GM21528 (cell line): ENCODE data around the gene CA10.

ENCODE experiments used
- ATAC-seq: cut with Tn5 transposase; IDR thresholded peaks from one replicate; pipeline ENCODE4 v1.9.1; 2021; ENCODE audit warnings: mild to moderate bottlenecking, moderate library complexity; ENCODE audit not compliant: unreplicated experiment, low FRiP score

The CA10 gene

GRCh38 chr17:51955245-51955644 is 203.3 kb downstream of the CA10 start:
- ATAC-seq: no peak

- no peak for ATAC-seq
Measured at GRCh38 chr17:51954232-51954765, 204.2 kb downstream of the CA10 start.

- no peak for ATAC-seq
Measured at GRCh38 chr17:51951741-51952140, 206.8 kb downstream of the CA10 start.

GRCh38 chr17:51948128-51948527 is 210.4 kb downstream of the CA10 start:
- ATAC-seq: no peak

- ATAC-seq: no peak
Measured at GRCh38 chr17:51947160-51947735, 211.3 kb downstream of the CA10 start.

- no peak for ATAC-seq
Measured at GRCh38 chr17:51946311-51946710, 212.2 kb downstream of the CA10 start.

- ATAC-seq: no peak
Measured at GRCh38 chr17:51941272-51941671, 217.2 kb downstream of the CA10 start.

GRCh38 chr17:51937264-51937663 is 221.2 kb downstream of the CA10 start:
- no peak for ATAC-seq

GRCh38 chr17:51935477-51935876 is 223.0 kb downstream of the CA10 start:
- ATAC-seq: no peak

GRCh38 chr17:51933647-51934046 is 224.9 kb downstream of the CA10 start:
- ATAC-seq: no peak

GRCh38 chr17:51926448-51926847 is 232.1 kb downstream of the CA10 start:
- no peak for ATAC-seq

GRCh38 chr17:51921500-51921899 is 237.0 kb downstream of the CA10 start:
- no peak for ATAC-seq

- peak; percentile 61 for ATAC-seq
Measured at GRCh38 chr17:51914577-51914976, 243.9 kb downstream of the CA10 start.

GRCh38 chr17:51913491-51914205 is 244.9 kb downstream of the CA10 start:
- no peak for ATAC-seq

GRCh38 chr17:51912939-51913338 is 245.6 kb downstream of the CA10 start:
- ATAC-seq: no peak

- ATAC-seq: no peak
Measured at GRCh38 chr17:51911237-51911636, 247.3 kb downstream of the CA10 start.

- no peak for ATAC-seq
Measured at GRCh38 chr17:51909971-51910370, 248.5 kb downstream of the CA10 start.

- ATAC-seq: no peak
Measured at GRCh38 chr17:51908841-51909537, 249.5 kb downstream of the CA10 start.

- no peak for ATAC-seq
Measured at GRCh38 chr17:51907041-51907440, 251.5 kb downstream of the CA10 start.

GRCh38 chr17:51904379-51904778 is 254.1 kb downstream of the CA10 start:
- no peak for ATAC-seq

GRCh38 chr17:51901242-51901641 is 257.3 kb downstream of the CA10 start:
- ATAC-seq: no peak

- ATAC-seq: no peak
Measured at GRCh38 chr17:51891936-51892335, 266.6 kb downstream of the CA10 start.
